H9 (cell line): ENCODE results near the gene OSTN. TPM values are rescaled to one million over a fixed set of nuclear protein-coding genes. Genes with fewer than 3 reads are reported as not detected.

Experiments
- DNase-seq: peaks from one replicate; pipeline ENCODE4 v3.0.0-alpha.2; 2017
- H2AFZ ChIP-seq: one replicate; pipeline ENCODE4 v1.6.1; 2013; ENCODE audit warnings: mild to moderate bottlenecking, low read length, control low read depth, moderate library complexity
- H2AK5ac ChIP-seq: 2 replicates; pipeline ENCODE4 v1.6.1; 2013; ENCODE audit warnings: low read length, control low read depth, mixed read lengths; ENCODE audit not compliant: insufficient read length
- H2BK120ac ChIP-seq: one replicate; pipeline ENCODE4 v1.6.1; 2013; ENCODE audit warnings: low read depth, mild to moderate bottlenecking, low read length, control low read depth, inconsistent platforms; ENCODE audit not compliant: poor library complexity, severe bottlenecking
- H2BK12ac ChIP-seq: 2 replicates; pipeline ENCODE4 v1.6.1; 2013; ENCODE audit warnings: low read length, control low read depth, mixed read lengths, low read depth; ENCODE audit not compliant: insufficient read length
- H2BK15ac ChIP-seq: 2 replicates; pipeline ENCODE4 v1.6.1; 2013; ENCODE audit warnings: low read depth, low read length, control low read depth
- H2BK20ac ChIP-seq: one replicate; pipeline ENCODE4 v1.6.1; 2013; ENCODE audit warnings: low read depth, mild to moderate bottlenecking, low read length, control low read depth, inconsistent platforms; ENCODE audit not compliant: poor library complexity, severe bottlenecking
- H2BK5ac ChIP-seq: 2 replicates; pipeline ENCODE4 v1.6.1; 2013; ENCODE audit warnings: low read length, control low read depth, mixed read lengths; ENCODE audit not compliant: insufficient read length
- H3K14ac ChIP-seq: 2 replicates; pipeline ENCODE4 v1.6.1; 2013; ENCODE audit warnings: low read length, control low read depth; ENCODE audit not compliant: insufficient read depth
- H3K18ac ChIP-seq: 2 replicates; pipeline ENCODE4 v1.6.1; 2013; ENCODE audit warnings: low read depth, mild to moderate bottlenecking, mixed read lengths, low read length, control low read depth; ENCODE audit not compliant: insufficient read length
- H3K23ac ChIP-seq: 2 replicates; pipeline ENCODE4 v1.6.1; 2013; ENCODE audit warnings: low read length, control low read depth, mixed read lengths, low read depth; ENCODE audit not compliant: insufficient read length
- H3K23me2 ChIP-seq: 2 replicates; pipeline ENCODE4 v1.6.1; 2013; ENCODE audit warnings: low read depth, mild to moderate bottlenecking, mixed read lengths, low read length, control low read depth; ENCODE audit not compliant: insufficient read length, poor library complexity, severe bottlenecking
- H3K27ac ChIP-seq: 2 replicates; pipeline ENCODE4 v1.5.1; 2013; ENCODE audit warnings: low read length, control low read depth, mixed read lengths, low read depth; ENCODE audit not compliant: insufficient read length
- H3K27me3 ChIP-seq: 2 replicates; pipeline ENCODE4 v1.6.1; 2013; ENCODE audit warnings: low read length, control low read depth, inconsistent platforms; ENCODE audit not compliant: insufficient read depth
- H3K4ac ChIP-seq: 2 replicates; pipeline ENCODE4 v1.6.1; 2013; ENCODE audit warnings: low read depth, mild to moderate bottlenecking, control low read depth, inconsistent platforms, low read length, moderate library complexity
- H3K4me1 ChIP-seq: 2 replicates; pipeline ENCODE4 v1.6.1; 2013; ENCODE audit warnings: low read length, control low read depth, inconsistent platforms; ENCODE audit not compliant: insufficient read depth
- H3K4me2 ChIP-seq: 2 replicates; pipeline ENCODE4 v1.6.1; 2013; ENCODE audit warnings: low read length, control low read depth, mixed read lengths; ENCODE audit not compliant: insufficient read length, insufficient read depth
- H3K56ac ChIP-seq: 2 replicates; pipeline ENCODE4 v1.6.1; 2013; ENCODE audit warnings: low read depth, mild to moderate bottlenecking, mixed read lengths, low read length, control low read depth; ENCODE audit not compliant: insufficient read length
- H3K79me1 ChIP-seq: 2 replicates; pipeline ENCODE4 v1.6.1; 2013; ENCODE audit warnings: low read depth, mild to moderate bottlenecking, moderate library complexity, low read length, control low read depth, inconsistent platforms; ENCODE audit not compliant: insufficient read depth, poor library complexity, severe bottlenecking
- H3K79me2 ChIP-seq: 2 replicates; pipeline ENCODE4 v1.6.1; 2013; ENCODE audit warnings: low read length, control low read depth, inconsistent platforms; ENCODE audit not compliant: insufficient read depth
- H3K9ac ChIP-seq: 2 replicates; pipeline ENCODE4 v1.6.1; 2013; ENCODE audit warnings: low read length, control low read depth, mixed read lengths; ENCODE audit not compliant: insufficient read length; ENCODE audit errors: extremely low read depth
- H3K9me3 ChIP-seq: one replicate; pipeline ENCODE4 v1.6.1; 2013; ENCODE audit warnings: low read depth, low read length, inconsistent platforms; ENCODE audit not compliant: control insufficient read depth
- H3T11ph ChIP-seq: one replicate; pipeline ENCODE4 v1.6.1; 2013; ENCODE audit warnings: mild to moderate bottlenecking, low read length, control low read depth, inconsistent platforms
- H4K20me1 ChIP-seq: one replicate; pipeline ENCODE4 v1.6.1; 2013; ENCODE audit not compliant: control insufficient read depth, insufficient read length, insufficient read depth
- H4K5ac ChIP-seq: 2 replicates; pipeline ENCODE4 v1.6.1; 2013; ENCODE audit warnings: low read depth, mild to moderate bottlenecking, mixed read lengths, low read length, control low read depth; ENCODE audit not compliant: insufficient read length
- H4K8ac ChIP-seq: replicated peaks from 2 replicates; pipeline ENCODE4 v1.6.1; 2013; ENCODE audit warnings: low read length, control low read depth, mixed read lengths, low read depth; ENCODE audit not compliant: insufficient read length
- H4K91ac ChIP-seq: 2 replicates; pipeline ENCODE4 v1.6.1; 2013; ENCODE audit warnings: low read depth, mild to moderate bottlenecking, moderate library complexity, mixed read lengths, low read length, control low read depth; ENCODE audit not compliant: insufficient read length
- H3K27ac Mint-ChIP-seq, 3 experiments: 2 replicates in 2 of 3; 3 replicates in 1 of 3; pipeline ENCODE4 v1.8.0; 2020 to 2021; ENCODE audit warnings: mixed read lengths in 3 of 3, mild to moderate bottlenecking in 1 of 3, moderate library complexity in 1 of 3
- H3K27me3 Mint-ChIP-seq: 2 replicates; pipeline ENCODE4 v1.8.0; 2021; ENCODE audit warnings: low read depth, mild to moderate bottlenecking, moderate library complexity, mixed read lengths
- H3K36me3 Mint-ChIP-seq, 3 experiments: 2 replicates in 2 of 3; 3 replicates in 1 of 3; pipeline ENCODE4 v1.8.0; 2020 to 2021; ENCODE audit warnings: low read depth in 3 of 3, mixed read lengths in 3 of 3; ENCODE audit not compliant: insufficient read depth in 1 of 3
- H3K4me1 Mint-ChIP-seq, 2 experiments: 2 replicates each; pipeline ENCODE4 v1.8.0; 2020; ENCODE audit warnings: mixed read lengths in 2 of 2
- H3K4me3 Mint-ChIP-seq, 2 experiments: 2 replicates in 1 of 2; 3 replicates in 1 of 2; pipeline ENCODE4 v1.8.0; 2020 to 2021; ENCODE audit warnings: mild to moderate bottlenecking in 2 of 2, mixed read lengths in 2 of 2, moderate library complexity in 1 of 2
- H3K9me3 Mint-ChIP-seq, 2 experiments: 2 replicates in 1 of 2; 3 replicates in 1 of 2; pipeline ENCODE4 v1.8.0; 2020; ENCODE audit warnings: mild to moderate bottlenecking in 2 of 2, mixed read lengths in 2 of 2, moderate library complexity in 1 of 2
- total RNA-seq: library from RNA; stranded (reverse); gene quantifications from 2 replicates; pipeline ENCODE4 v1.2.1, GENCODE V29; 2021
- TF ChIP-seq, protein P1 (sequence below): fragments of 200-600 bp; sonication (generic); conservative IDR thresholded peaks from 3 replicates; pipeline ENCODE4 v1.8.0; 2021; ENCODE audit warnings: antibody characterized with exemption, mild to moderate bottlenecking

The OSTN gene
- total RNA-seq, 1 experiment from 2014 or later: 0.07 TPM

DNA sequence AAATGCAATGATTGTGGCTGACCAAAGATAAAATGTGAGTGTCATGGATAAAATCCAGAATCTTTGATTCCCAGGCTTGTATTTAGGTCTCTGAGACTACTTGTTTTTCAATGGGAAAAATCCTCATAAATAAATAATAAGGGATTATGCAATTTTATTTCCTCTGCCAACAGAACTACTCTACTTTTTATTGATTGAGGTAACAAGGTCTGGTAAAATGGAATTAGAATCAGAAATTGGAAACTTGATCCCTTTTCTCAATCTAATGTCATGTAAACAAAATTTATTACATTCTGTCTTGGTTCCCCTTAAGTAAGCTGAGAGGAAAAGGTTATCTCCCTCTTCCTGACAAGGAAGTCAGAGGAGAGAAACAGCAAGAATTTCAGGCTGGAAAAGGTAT lies 81.8 kb downstream of the OSTN start:
- Histone ChIP-seq H4K91ac (no peak overlapping the region), H3K79me2 (no peaks in the 10 kb centered on the region), H3K9me3 (no peaks in the 10 kb centered on the region), H3K79me1 (no peaks in the 10 kb centered on the region), H2BK20ac (no peak overlapping the region), H2BK5ac (no peak overlapping the region), H2AFZ (no peak overlapping the region), H3T11ph (no peak overlapping the region), H2BK15ac (no peak overlapping the region), H3K23ac (no peak overlapping the region), H4K8ac (no peak overlapping the region), H3K18ac (no peak overlapping the region), H4K20me1 (no peaks in the 10 kb centered on the region), H3K9ac (no peak overlapping the region), H3K4ac (no peak overlapping the region), H3K4me2 (no peak overlapping the region), H3K27me3 (no peaks in the 10 kb centered on the region), H3K14ac (no peak overlapping the region), H2AK5ac (no peak overlapping the region), H3K56ac (no peak overlapping the region), H3K4me1 (no peaks in the 10 kb centered on the region), H2BK120ac (no peak overlapping the region), H4K5ac (no peak overlapping the region), H3K27ac (no peak overlapping the region), H3K23me2 (no peaks in the 10 kb centered on the region), H2BK12ac (no peak overlapping the region)
- Mint-ChIP-seq H3K27me3 (no peaks in the 10 kb centered on the region), H3K27ac (no peak overlapping the region), H3K4me1 (no peaks in the 10 kb centered on the region), H3K4me3 (no peak overlapping the region), H3K36me3 (no peaks in the 10 kb centered on the region), H3K9me3 (no peaks in the 10 kb centered on the region)
- no peak for DNase-seq
- TF ChIP-seq, protein P1, sequence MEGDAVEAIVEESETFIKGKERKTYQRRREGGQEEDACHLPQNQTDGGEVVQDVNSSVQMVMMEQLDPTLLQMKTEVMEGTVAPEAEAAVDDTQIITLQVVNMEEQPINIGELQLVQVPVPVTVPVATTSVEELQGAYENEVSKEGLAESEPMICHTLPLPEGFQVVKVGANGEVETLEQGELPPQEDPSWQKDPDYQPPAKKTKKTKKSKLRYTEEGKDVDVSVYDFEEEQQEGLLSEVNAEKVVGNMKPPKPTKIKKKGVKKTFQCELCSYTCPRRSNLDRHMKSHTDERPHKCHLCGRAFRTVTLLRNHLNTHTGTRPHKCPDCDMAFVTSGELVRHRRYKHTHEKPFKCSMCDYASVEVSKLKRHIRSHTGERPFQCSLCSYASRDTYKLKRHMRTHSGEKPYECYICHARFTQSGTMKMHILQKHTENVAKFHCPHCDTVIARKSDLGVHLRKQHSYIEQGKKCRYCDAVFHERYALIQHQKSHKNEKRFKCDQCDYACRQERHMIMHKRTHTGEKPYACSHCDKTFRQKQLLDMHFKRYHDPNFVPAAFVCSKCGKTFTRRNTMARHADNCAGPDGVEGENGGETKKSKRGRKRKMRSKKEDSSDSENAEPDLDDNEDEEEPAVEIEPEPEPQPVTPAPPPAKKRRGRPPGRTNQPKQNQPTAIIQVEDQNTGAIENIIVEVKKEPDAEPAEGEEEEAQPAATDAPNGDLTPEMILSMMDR: no peak
